BJ (cell line): ENCODE data around the gene SH3GL3. TPM values are rescaled to one million over a fixed set of nuclear protein-coding genes. Genes with fewer than 3 reads are reported as not detected.

Experiments
- CTCF ChIA-PET: fragments of 350-600 bp; formaldehyde crosslinking; extraction: SDS; loops from one replicate; lab custom pipeline; 2021; ENCODE audit warnings: antibody characterized with exemption, inconsistent platforms; lab: Yijun Ruan, JAX
- POLR2A ChIA-PET: fragments of 300-600 bp; sonication (Branson Sonifier 250); formaldehyde crosslinking; extraction: SDS; loops from one replicate; lab custom pipeline; 2021; ENCODE audit warnings: antibody characterized with exemption; lab: Charles Lee
- DNase-seq: peaks from one replicate; pipeline ENCODE4 v3.0.0-alpha.2; 2011; ENCODE audit warnings: low read depth
- H3K27me3 ChIP-seq: 2 replicates; pipeline ENCODE4 v1.6.0; 2011; ENCODE audit warnings: low read length; ENCODE audit not compliant: control insufficient read depth, insufficient read depth
- H3K36me3 ChIP-seq: 2 replicates; pipeline ENCODE4 v1.5.1; 2011; ENCODE audit warnings: low read length; ENCODE audit not compliant: control insufficient read depth, insufficient read depth
- H3K4me3 ChIP-seq: 2 replicates; pipeline ENCODE4 v1.5.1; 2011; ENCODE audit warnings: low read depth, mild to moderate bottlenecking, control low read depth, low read length
- CTCF ChIP-seq: IDR thresholded peaks from 2 replicates; pipeline ENCODE4 v1.5.1; 2011; ENCODE audit warnings: low read depth, mild to moderate bottlenecking, control low read depth, inconsistent platforms, low read length, moderate library complexity; ENCODE audit not compliant: insufficient read depth
- polyA plus RNA-seq: library from polyadenylated mRNA; depleted of rRNA; stranded (reverse); fragments of >200 nt; gene quantifications from 2 replicates; pipeline ENCODE4 v1.2.3, GENCODE V29; 2011

SH3GL3 gene
- polyA plus RNA-seq, 1 experiment: not detected

- CTCF ChIA-PET: interaction anchor here (1.1 to 7.7 kb wide), 5 partner anchors 20 to 188 kb away, joined by 3 to 145 read pairs (median 7); no protein-coding TSS in a partner anchor
- no peaks in the 10 kb centered on the region; the same call in 1 of the 2 replicates for H3K27me3 ChIP-seq
- no peak for DNase-seq
- H3K36me3 ChIP-seq: no peaks in the 10 kb centered on the region
- POLR2A ChIA-PET: no interaction called here
- no peak for TF ChIP-seq CTCF
- H3K4me3 ChIP-seq: no peak overlapping the region
These were observed 11.9 kb upstream of the SH3GL3 start for GRCh38 chr15:83435202-83435601.

- ChIA-PET POLR2A (no interaction called here), CTCF (interaction anchor here (0.7 to 7.7 kb wide), 13 partner anchors 12 to 200 kb away, joined by 3 to 145 read pairs (median 3); no protein-coding TSS in a partner anchor)
- DNase-seq: no peak
- no peak for TF ChIP-seq CTCF
- no peaks in the 10 kb centered on the region; the same call in 1 of the 2 replicates for H3K27me3 ChIP-seq
- no peak overlapping the region for H3K4me3 ChIP-seq
- H3K36me3 ChIP-seq: no peaks in the 10 kb centered on the region
These were observed 11.4 kb upstream of the SH3GL3 start for GRCh38 chr15:83435782-83436181.

- ChIA-PET POLR2A (interaction anchor here (0.6 kb wide), 1 partner anchor 757 kb away, joined by 10 read pairs; no protein-coding TSS in a partner anchor), CTCF (interaction anchor here (0.7 to 7.7 kb wide), 14 partner anchors 10 to 201 kb away, joined by 3 to 145 read pairs (median 3); partner anchors contain the start of gene SH3GL3)
- Histone ChIP-seq H3K4me3 (no peak overlapping the region), H3K27me3 (no peaks in the 10 kb centered on the region; the same call in 1 of the 2 replicates), H3K36me3 (no peaks in the 10 kb centered on the region)
- DNase-seq: no peak
- TF ChIP-seq CTCF: peak; percentile 62
These were observed 10.5 kb upstream of the SH3GL3 start for GRCh38 chr15:83436513-83437158.

- Histone ChIP-seq H3K27me3 (peaks cover 4% of the 10 kb centered on the region), H3K36me3 (no peaks in the 10 kb centered on the region), H3K4me3 (no peak overlapping the region)
- no peak for DNase-seq
- no peak for TF ChIP-seq CTCF
- POLR2A ChIA-PET: no interaction called here
- CTCF ChIA-PET: interaction anchor here (0.6 to 1.6 kb wide), 6 partner anchors 116 to 1428 kb away, joined by 3 to 8 read pairs (median 4); no protein-coding TSS in a partner anchor
These were observed 3.9 kb upstream of the SH3GL3 start for GRCh38 chr15:83443076-83443847.

GRCh38 chr15:83444936-83445335, 2.2 kb upstream of the SH3GL3 start:
- no peak for DNase-seq
- ChIA-PET CTCF (interaction anchor here (1.5 to 2.8 kb wide), 2 partner anchors 113 to 196 kb away, joined by 3 to 20 read pairs; no protein-coding TSS in a partner anchor), POLR2A (no interaction called here)
- no peak for TF ChIP-seq CTCF
- Histone ChIP-seq H3K36me3 (no peaks in the 10 kb centered on the region), H3K4me3 (no peak overlapping the region), H3K27me3 (peaks cover 10% of the 10 kb centered on the region)
